GM12872 (cell line): ENCODE data around the gene UNC13A.

Experiments used
- CTCF ChIP-seq: IDR thresholded peaks from 3 replicates; pipeline ENCODE4 v1.5.1; 2011; ENCODE audit warnings: low read depth, mild to moderate bottlenecking, low read length, moderate library complexity; ENCODE audit not compliant: insufficient read depth

Gene UNC13A

GRCh38 chr19:17684256-17684655, 3.9 kb downstream of the UNC13A start:
- no peak for TF ChIP-seq CTCF

- no peak for TF ChIP-seq CTCF
Measured at GRCh38 chr19:17683078-17683477, 5.1 kb downstream of the UNC13A start.

- TF ChIP-seq CTCF: no peak
Measured at GRCh38 chr19:17682273-17682672, 5.9 kb downstream of the UNC13A start.

GRCh38 chr19:17681505-17682125, 6.5 kb downstream of the UNC13A start:
- no peak for TF ChIP-seq CTCF

GRCh38 chr19:17680230-17680722, 7.9 kb downstream of the UNC13A start:
- no peak for TF ChIP-seq CTCF

- no peak for TF ChIP-seq CTCF
Measured at GRCh38 chr19:17679526-17680229, 8.5 kb downstream of the UNC13A start.

GRCh38 chr19:17678836-17679235, 9.3 kb downstream of the UNC13A start:
- no peak for TF ChIP-seq CTCF
